Hepatocyte (in vitro differentiated cells): Measurements from ENCODE around the gene SLC44A4. TPM values are rescaled to one million over a fixed set of nuclear protein-coding genes. Genes with fewer than 3 reads are reported as not detected.

Experiments
- DNase-seq: peaks from one replicate; pipeline ENCODE4 v3.0.0-alpha.2; 2016; ENCODE audit warnings: low spot score
- H2AFZ ChIP-seq: fragments of 200-600 bp; sonication (generic); 2 replicates; pipeline ENCODE4 v1.6.0; 2016; ENCODE audit warnings: antibody characterized with exemption, mild to moderate bottlenecking
- H3K27ac ChIP-seq: fragments of 200-600 bp; sonication (generic); 2 replicates; pipeline ENCODE4 v1.5.1; 2016; ENCODE audit warnings: mild to moderate bottlenecking
- H3K27me3 ChIP-seq: fragments of 200-600 bp; sonication (generic); 2 replicates; pipeline ENCODE4 v1.6.1; 2016
- H3K36me3 ChIP-seq: fragments of 200-600 bp; sonication (generic); replicated peaks from 2 replicates; pipeline ENCODE4 v1.5.1; 2016; ENCODE audit warnings: low read depth; ENCODE audit not compliant: insufficient read depth
- H3K4me1 ChIP-seq: fragments of 200-600 bp; sonication (generic); 2 replicates; pipeline ENCODE4 v1.5.1; 2016; ENCODE audit warnings: mild to moderate bottlenecking, moderate library complexity; ENCODE audit not compliant: insufficient read depth
- H3K4me2 ChIP-seq: fragments of 200-600 bp; sonication (generic); 2 replicates; pipeline ENCODE4 v1.6.0; 2016
- H3K4me3 ChIP-seq: fragments of 200-600 bp; sonication (generic); 2 replicates; pipeline ENCODE4 v1.5.1; 2016; ENCODE audit warnings: mild to moderate bottlenecking
- H3K79me2 ChIP-seq: fragments of 200-600 bp; sonication (generic); 2 replicates; pipeline ENCODE4 v1.6.0; 2017; ENCODE audit warnings: mild to moderate bottlenecking
- H3K9me2 ChIP-seq: fragments of 200-600 bp; sonication (generic); replicated peaks from 2 replicates; pipeline ENCODE4 v1.6.0; 2017; ENCODE audit warnings: mild to moderate bottlenecking; ENCODE audit not compliant: insufficient read depth
- H3K9me3 ChIP-seq: fragments of 200-600 bp; sonication (generic); 2 replicates; pipeline ENCODE4 v1.5.1; 2016; ENCODE audit warnings: low read depth, mild to moderate bottlenecking
- H4K20me1 ChIP-seq: fragments of 200-600 bp; sonication (generic); 2 replicates; pipeline ENCODE4 v1.6.0; 2016; ENCODE audit warnings: mild to moderate bottlenecking; ENCODE audit not compliant: insufficient read depth, poor library complexity, severe bottlenecking
- CTCF ChIP-seq: fragments of 200-600 bp; sonication (generic); IDR thresholded peaks from 2 replicates; pipeline ENCODE4 v1.5.1; 2016; ENCODE audit warnings: antibody characterized with exemption, mild to moderate bottlenecking; ENCODE audit not compliant: poor library complexity
- EZH2 ChIP-seq: fragments of 200-600 bp; sonication (generic); IDR thresholded peaks from 2 replicates; pipeline ENCODE4 v1.6.1; 2016; ENCODE audit warnings: antibody characterized with exemption, mild to moderate bottlenecking, borderline replicate concordance
- EZH2phosphoT487 ChIP-seq: fragments of 200-600 bp; sonication (generic); IDR thresholded peaks from one replicate; pipeline ENCODE4 v1.6.1; 2018; ENCODE audit warnings: antibody characterized with exemption, mild to moderate bottlenecking, low read depth, moderate library complexity; ENCODE audit not compliant: unreplicated experiment, severe bottlenecking
- WGBS: methylation state at CpG from one replicate; pipeline ENCODE4 v1.1.6; 2016; ENCODE audit warnings: low lambda C conversion rate; ENCODE audit errors: missing lambda C conversion rate; 5-methylcytosine and 5-hydroxymethylcytosine counted together
- polyA plus RNA-seq: library from polyadenylated mRNA; unstranded; fragments of >200 nt; fragmentation: Nextera tagmentation; extraction: Ambion mirVana; gene quantifications from 2 replicates; pipeline ENCODE4 v1.2.1, GENCODE V29; 2016
- total RNA-seq: library from RNA; depleted of rRNA; stranded (reverse); fragments of >200 nt; gene quantifications from 2 replicates; pipeline ENCODE4 v1.2.3, GENCODE V29; 2014

The SLC44A4 gene
- total and polyA plus RNA-seq, 2 experiments from 2014 or later: 76.2 to 90.8 TPM

GRCh38 chr6:31877651-31878161, 1.1 kb downstream of the SLC44A4 start:
- DNase-seq: peak; percentile 89
- H3K4me2 ChIP-seq: peak overlapping the region; percentile 84

GRCh38 chr6:31877125-31877650, 1.6 kb downstream of the SLC44A4 start:
- no peaks in the 10 kb centered on the region for H3K27me3 ChIP-seq
- no peaks in the 10 kb centered on the region for H3K4me1 ChIP-seq
- DNase-seq: peak; percentile 48
- H3K27ac ChIP-seq: peak overlapping the region; percentile 86
- WGBS: 68% methylated on average over 3 of the region's 3 CpGs
- TF ChIP-seq EZH2: no peak
- TF ChIP-seq EZH2phosphoT487: no peak
- TF ChIP-seq CTCF: no peak
- peak overlapping the region; percentile 76 for H3K4me2 ChIP-seq
- no peak overlapping the region for H2AFZ ChIP-seq
- no peaks in the 10 kb centered on the region for H3K9me2 ChIP-seq
- H3K36me3 ChIP-seq: no peaks in the 10 kb centered on the region
- no peaks in the 10 kb centered on the region for H4K20me1 ChIP-seq
- no peak overlapping the region for H3K4me3 ChIP-seq
- H3K9me3 ChIP-seq: no peaks in the 10 kb centered on the region
- H3K79me2 ChIP-seq: peaks cover 23% of the 10 kb centered on the region

More at GRCh38 chr6:31877651-31878161, 1.1 kb downstream of the SLC44A4 start:
- Histone ChIP-seq H2AFZ (no peak overlapping the region), H4K20me1 (no peaks in the 10 kb centered on the region), H3K4me1 (no peaks in the 10 kb centered on the region), H3K4me3 (peak overlapping the region; percentile 27), H3K27me3 (no peaks in the 10 kb centered on the region), H3K36me3 (no peaks in the 10 kb centered on the region), H3K27ac (peak overlapping the region; percentile 99), H3K9me3 (no peaks in the 10 kb centered on the region), H3K79me2 (peaks cover 23% of the 10 kb centered on the region), H3K9me2 (no peaks in the 10 kb centered on the region)
- TF ChIP-seq EZH2 (no peak), EZH2phosphoT487 (no peak), CTCF (no peak)
- 53% methylated on average over 10 of the region's 10 CpGs for WGBS

GRCh38 chr6:31876357-31876756, 2.4 kb downstream of the SLC44A4 start:
- Histone ChIP-seq H3K27ac (no peak overlapping the region), H3K4me3 (no peak overlapping the region), H3K27me3 (no peaks in the 10 kb centered on the region), H3K9me3 (no peaks in the 10 kb centered on the region), H3K79me2 (peaks cover 23% of the 10 kb centered on the region), H4K20me1 (no peaks in the 10 kb centered on the region), H2AFZ (no peak overlapping the region), H3K4me2 (peak overlapping the region; percentile 76), H3K36me3 (no peaks in the 10 kb centered on the region), H3K4me1 (no peaks in the 10 kb centered on the region), H3K9me2 (no peaks in the 10 kb centered on the region)
- DNase-seq: no peak
- no peak for TF ChIP-seq EZH2
- no peak for TF ChIP-seq CTCF
- no peak for TF ChIP-seq EZH2phosphoT487
- 94% methylated on average over 7 of the region's 7 CpGs for WGBS
